A549 (cell line): Measurements from ENCODE around the gene SUGCT. TPM values are rescaled to one million over a fixed set of nuclear protein-coding genes. Genes with fewer than 3 reads are reported as not detected.

Experiments used
- ATAC-seq, 2 experiments: fragments of 200-7000 bp in 1 of 2; fragments of >200 bp in 1 of 2; cut with Nextera tagmentation in 1 of 2; cut with Tn5 transposase in 1 of 2; 3 replicates each; pipeline versions ENCODE4 v1.8.0 to v1.9.1; 2018 to 2020; ENCODE audit warnings: mild to moderate bottlenecking in 1 of 2, moderate library complexity in 1 of 2
- CTCF ChIA-PET: fragments of 300-600 bp; sonication (Branson Sonifier 250); formaldehyde crosslinking; extraction: SDS; loops from one replicate; lab custom pipeline; 2021; ENCODE audit warnings: antibody characterized with exemption, inconsistent platforms; lab: Yijun Ruan, JAX
- POLR2A ChIA-PET: fragments of 350-600 bp; formaldehyde crosslinking; extraction: SDS; loops from one replicate; lab custom pipeline; 2021; ENCODE audit warnings: antibody characterized with exemption, inconsistent platforms; lab: Yijun Ruan, JAX
- DNase-seq, 2 experiments: peaks; one replicate each; pipeline versions ENCODE4 v3.0.0 to v3.0.0-alpha.2; 2011 to 2016; ENCODE audit warnings: low read depth in 1 of 2, low spot score in 1 of 2
- FAIRE-seq: peaks from 2 replicates; lab custom pipeline; 2011; peaks lifted over from hg19 to GRCh38; lab: Jason Lieb, UNC
- H3K27ac ChIP-seq, 2 experiments: fragments of >200 bp; sonication (Bioruptor Twin); formaldehyde crosslinking; 3 replicates each; pipeline ENCODE4 v1.5.1; 2016 to 2017
- H3K4me1 ChIP-seq: fragments of >200 bp; sonication (Bioruptor Twin); formaldehyde crosslinking; 3 replicates; pipeline ENCODE4 v1.6.1; 2016
- H3K4me2 ChIP-seq: fragments of >200 bp; sonication (Bioruptor Twin); formaldehyde crosslinking; 3 replicates; pipeline ENCODE4 v1.6.1; 2016
- H3K4me3 ChIP-seq: fragments of >200 bp; sonication (Bioruptor Twin); formaldehyde crosslinking; 3 replicates; pipeline ENCODE4 v1.5.1; 2016
- H3K9me3 ChIP-seq: fragments of >200 bp; sonication (Bioruptor Twin); formaldehyde crosslinking; 3 replicates; pipeline ENCODE4 v1.6.1; 2016
- CBX2 ChIP-seq: fragments of 200-600 bp; sonication (generic); IDR thresholded peaks from 2 replicates; pipeline ENCODE4 v1.6.1; 2016; ENCODE audit warnings: low read depth, mild to moderate bottlenecking, borderline replicate concordance
- CEBPB ChIP-seq, 2 experiments: fragments of >200 bp in 1 of 2; sonication (Bioruptor Twin) in 1 of 2; formaldehyde crosslinking in 1 of 2; IDR thresholded peaks; 2 replicates each; pipeline ENCODE4 v1.6.1; 2012 to 2016
- EHF ChIP-seq: fragments of 250-450 bp; sonication (Bioruptor Pico); IDR thresholded peaks from 2 replicates; pipeline ENCODE4 v1.5.0; 2020; ENCODE audit warnings: mild to moderate bottlenecking
- HOXA7 ChIP-seq: fragments of 250-450 bp; sonication (Bioruptor Pico); IDR thresholded peaks from 2 replicates; pipeline ENCODE4 v1.5.0; 2020; ENCODE audit warnings: mild to moderate bottlenecking, moderate library complexity
- HOXB13 ChIP-seq: fragments of 250-450 bp; sonication (Bioruptor Pico); IDR thresholded peaks from 2 replicates; pipeline ENCODE4 v1.5.0; 2020; ENCODE audit warnings: low read depth, mild to moderate bottlenecking, moderate library complexity
- KDM1A ChIP-seq: fragments of 200-600 bp; sonication (generic); IDR thresholded peaks from 2 replicates; pipeline ENCODE4 v1.6.1; 2016; ENCODE audit warnings: low read depth, mild to moderate bottlenecking
- KDM5A ChIP-seq: fragments of 200-600 bp; sonication (generic); IDR thresholded peaks from 2 replicates; pipeline ENCODE4 v1.6.1; 2016; ENCODE audit warnings: antibody characterized with exemption, mild to moderate bottlenecking
- MAZ ChIP-seq: fragments of 150-350 bp; IDR thresholded peaks from 2 replicates; pipeline ENCODE4 v1.6.1; 2014; ENCODE audit warnings: antibody characterized with exemption, low read depth, low read length, borderline replicate concordance
- NFE2L2 ChIP-seq: fragments of 150-350 bp; conservative IDR thresholded peaks from 2 replicates; pipeline ENCODE4 v1.6.1; 2014; ENCODE audit warnings: low read length
- PHF8 ChIP-seq: fragments of 200-600 bp; sonication (generic); IDR thresholded peaks from 2 replicates; pipeline ENCODE4 v1.6.1; 2016; ENCODE audit warnings: low read depth, mild to moderate bottlenecking, antibody characterized with exemption, moderate library complexity, borderline replicate concordance
- POLR2A ChIP-seq: IDR thresholded peaks from 2 replicates; pipeline ENCODE4 v1.6.1; 2012; ENCODE audit warnings: mild to moderate bottlenecking, low read length
- POLR2AphosphoS2 ChIP-seq: conservative IDR thresholded peaks from 2 replicates; pipeline ENCODE4 v1.6.1; 2012; ENCODE audit warnings: low read length, improper control_type of control experiment, inconsistent platforms
- RARB ChIP-seq: fragments of 250-450 bp; sonication (Bioruptor Pico); IDR thresholded peaks from 2 replicates; pipeline ENCODE4 v1.8.0; 2021; ENCODE audit warnings: mild to moderate bottlenecking, moderate library complexity
- RCOR1 ChIP-seq: fragments of 150-350 bp; IDR thresholded peaks from 2 replicates; pipeline ENCODE4 v1.6.1; 2014; ENCODE audit warnings: antibody characterized with exemption, low read length, low read depth
- RNF2 ChIP-seq: fragments of 200-600 bp; sonication (generic); IDR thresholded peaks from 2 replicates; pipeline ENCODE4 v1.6.1; 2016; ENCODE audit warnings: low read depth, mild to moderate bottlenecking, antibody characterized with exemption, moderate library complexity, borderline replicate concordance
- SMC3 ChIP-seq: fragments of >200 bp; sonication (Bioruptor Twin); formaldehyde crosslinking; IDR thresholded peaks from 3 replicates; pipeline ENCODE4 v1.6.1; 2018; ENCODE audit warnings: inconsistent platforms
- ZFP36 ChIP-seq: fragments of 450-650 bp; IDR thresholded peaks from 2 replicates; pipeline ENCODE4 v1.6.1; 2014; ENCODE audit warnings: borderline replicate concordance; ENCODE audit not compliant: partially characterized antibody
- ZNF302 ChIP-seq: fragments of 250-450 bp; sonication (Bioruptor Pico); IDR thresholded peaks from 2 replicates; pipeline ENCODE4 v1.9.0; 2021; ENCODE audit warnings: inconsistent platforms, mild to moderate bottlenecking, moderate library complexity
- ZSCAN20 ChIP-seq: fragments of 250-450 bp; sonication (Bioruptor Pico); IDR thresholded peaks from 2 replicates; pipeline ENCODE4 v1.8.0; 2022; ENCODE audit warnings: mild to moderate bottlenecking, moderate library complexity
- WGBS: methylation state at CpG from one replicate; pipeline ENCODE4 v1.1.6; 2017; ENCODE audit errors: missing lambda C conversion rate; 5-methylcytosine and 5-hydroxymethylcytosine counted together
- polyA plus RNA-seq, 4 experiments: library from polyadenylated mRNA; depleted of rRNA in 3 of 4; stranded (reverse); fragments of >200 nt; fragmentation: RNase III in 1 of 4; extraction: RNeasy Plus Mini Kit Qiagen cat#74134 plus additional on column Dnase treatment in 1 of 4; gene quantifications; 2 replicates in 3 of 4; 3 replicates in 1 of 4; pipeline ENCODE4 v1.2.3, GENCODE V29; 2011 to 2017
- TF ChIP-seq, protein P1 (sequence below): IDR thresholded peaks from 2 replicates; pipeline ENCODE4 v1.6.1; 2012
- TF ChIP-seq, protein P2 (sequence below): fragments of 250-450 bp; sonication (Bioruptor Pico); IDR thresholded peaks from 2 replicates; pipeline ENCODE4 v1.5.0; 2021; ENCODE audit warnings: mild to moderate bottlenecking, moderate library complexity, borderline replicate concordance
- TF ChIP-seq, protein P3 (sequence below): fragments of >200 bp; sonication (Bioruptor Twin); formaldehyde crosslinking; IDR thresholded peaks from 3 replicates; pipeline ENCODE4 v1.6.1; 2016
- TF ChIP-seq, protein P4 (sequence below): IDR thresholded peaks from 2 replicates; pipeline ENCODE4 v1.6.1; 2012; ENCODE audit warnings: low read depth, borderline replicate concordance
- TF ChIP-seq, protein P5 (sequence below): fragments of 200-600 bp; sonication (generic); IDR thresholded peaks from 2 replicates; pipeline ENCODE4 v1.6.1; 2016; ENCODE audit warnings: antibody characterized with exemption, mild to moderate bottlenecking, moderate library complexity
- TF ChIP-seq, protein P6 (sequence below): fragments of 150-350 bp; IDR thresholded peaks from 2 replicates; pipeline ENCODE4 v1.6.1; 2014; ENCODE audit warnings: low read depth, mild to moderate bottlenecking, low read length

Gene SUGCT
- polyA plus RNA-seq, 2 of the 4 experiments (the other 2 are of a cell fraction): 1.4 to 1.6 TPM

DNA sequence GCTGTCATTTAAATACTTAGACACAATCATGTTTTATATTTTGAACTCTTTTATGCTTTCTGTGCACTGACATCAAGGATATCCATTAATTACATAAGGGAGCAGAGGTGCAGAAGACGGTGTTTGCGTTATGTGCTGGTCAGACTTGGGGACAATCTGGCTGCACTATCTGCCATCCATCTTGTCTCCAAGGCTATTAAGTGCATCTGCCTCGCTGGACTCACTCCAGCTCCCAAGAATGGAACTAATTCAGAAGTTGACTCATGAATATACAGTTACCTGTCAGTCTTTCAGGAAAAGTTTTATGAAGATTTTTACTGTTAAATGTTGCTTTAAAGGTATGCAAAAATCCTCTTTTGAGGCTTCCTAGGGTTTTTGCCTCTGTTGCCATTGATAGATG lies 391.0 kb downstream of the SUGCT start:
- 16% methylated on average over 3 of the region's 3 CpGs for WGBS
- Histone ChIP-seq H3K4me2 (no peak overlapping the region), H3K4me1 (no peaks in the 10 kb centered on the region), H3K9me3 (no peaks in the 10 kb centered on the region)
- no peak for ATAC-seq
- CTCF ChIA-PET: no interaction called here
- TF ChIP-seq SMC3 (no peak), RCOR1 (no peak), EHF (CRISPR knock-in tag) (no peak), CBX2 (no peak), KDM1A (no peak), KDM5A (no peak), CEBPB (IDR thresholded peaks at IDR 0.05) (no peak), NFE2L2 (no peak)
- TF ChIP-seq, protein P1, sequence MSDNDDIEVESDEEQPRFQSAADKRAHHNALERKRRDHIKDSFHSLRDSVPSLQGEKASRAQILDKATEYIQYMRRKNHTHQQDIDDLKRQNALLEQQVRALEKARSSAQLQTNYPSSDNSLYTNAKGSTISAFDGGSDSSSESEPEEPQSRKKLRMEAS: no peak
- TF ChIP-seq, protein P2, sequence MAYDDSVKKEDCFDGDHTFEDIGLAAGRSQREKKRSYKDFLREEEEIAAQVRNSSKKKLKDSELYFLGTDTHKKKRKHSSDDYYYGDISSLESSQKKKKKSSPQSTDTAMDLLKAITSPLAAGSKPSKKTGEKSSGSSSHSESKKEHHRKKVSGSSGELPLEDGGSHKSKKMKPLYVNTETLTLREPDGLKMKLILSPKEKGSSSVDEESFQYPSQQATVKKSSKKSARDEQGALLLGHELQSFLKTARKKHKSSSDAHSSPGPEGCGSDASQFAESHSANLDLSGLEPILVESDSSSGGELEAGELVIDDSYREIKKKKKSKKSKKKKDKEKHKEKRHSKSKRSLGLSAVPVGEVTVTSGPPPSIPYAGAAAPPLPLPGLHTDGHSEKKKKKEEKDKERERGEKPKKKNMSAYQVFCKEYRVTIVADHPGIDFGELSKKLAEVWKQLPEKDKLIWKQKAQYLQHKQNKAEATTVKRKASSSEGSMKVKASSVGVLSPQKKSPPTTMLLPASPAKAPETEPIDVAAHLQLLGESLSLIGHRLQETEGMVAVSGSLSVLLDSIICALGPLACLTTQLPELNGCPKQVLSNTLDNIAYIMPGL: no peak
- TF ChIP-seq, all 56 proteins: peak for 0
- no peak for FAIRE-seq
- POLR2A ChIA-PET: no interaction called here
- Histone ChIP-seq H3K4me3 (no peak overlapping the region), H3K27ac (no peak overlapping the region)
- no peak for DNase-seq

DNA sequence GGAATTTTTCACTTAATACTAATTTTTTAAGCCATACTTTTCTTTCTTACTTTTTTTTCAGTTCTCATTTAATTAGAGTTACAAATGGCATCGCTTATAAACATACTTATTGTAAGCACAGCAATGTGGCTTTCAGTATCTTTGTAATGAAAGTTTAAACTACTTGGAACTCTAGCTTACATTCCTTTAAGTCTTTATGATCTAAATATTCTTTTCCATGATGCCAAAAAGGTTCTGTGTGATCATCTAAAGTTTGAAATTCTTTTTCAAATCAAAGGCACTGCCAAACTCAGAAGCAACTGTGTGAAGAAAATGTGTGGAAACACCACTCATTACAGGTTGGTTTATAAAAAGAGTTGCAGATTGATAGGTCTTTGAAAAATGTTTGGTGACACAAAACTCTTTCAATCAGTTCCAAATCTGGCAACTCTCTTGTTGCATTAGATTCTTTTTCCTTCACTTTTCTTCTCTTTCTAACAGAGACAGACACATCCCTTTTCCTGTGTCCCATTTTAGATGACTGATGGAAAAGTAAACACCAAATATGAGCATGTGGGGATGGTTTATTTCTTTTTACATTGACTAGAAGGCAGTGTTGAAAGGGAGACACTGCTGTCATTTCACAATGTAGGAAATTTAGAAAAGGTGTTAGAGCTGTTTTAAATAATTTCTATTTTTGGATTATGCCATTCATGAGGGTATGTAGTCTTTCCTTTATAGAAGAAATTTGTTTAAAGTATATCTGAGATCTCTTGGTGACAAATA lies 392.3 kb downstream of the SUGCT start:
- Histone ChIP-seq H3K4me2 (no peak overlapping the region), H3K4me1 (no peaks in the 10 kb centered on the region), H3K9me3 (no peaks in the 10 kb centered on the region), H3K27ac (no peak overlapping the region), H3K4me3 (no peak overlapping the region)
- POLR2A ChIA-PET: no interaction called here
- no peak for DNase-seq
- no peak for ATAC-seq
- TF ChIP-seq, protein P3, sequence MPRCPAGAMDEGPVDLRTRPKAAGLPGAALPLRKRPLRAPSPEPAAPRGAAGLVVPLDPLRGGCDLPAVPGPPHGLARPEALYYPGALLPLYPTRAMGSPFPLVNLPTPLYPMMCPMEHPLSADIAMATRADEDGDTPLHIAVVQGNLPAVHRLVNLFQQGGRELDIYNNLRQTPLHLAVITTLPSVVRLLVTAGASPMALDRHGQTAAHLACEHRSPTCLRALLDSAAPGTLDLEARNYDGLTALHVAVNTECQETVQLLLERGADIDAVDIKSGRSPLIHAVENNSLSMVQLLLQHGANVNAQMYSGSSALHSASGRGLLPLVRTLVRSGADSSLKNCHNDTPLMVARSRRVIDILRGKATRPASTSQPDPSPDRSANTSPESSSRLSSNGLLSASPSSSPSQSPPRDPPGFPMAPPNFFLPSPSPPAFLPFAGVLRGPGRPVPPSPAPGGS: no peak
- TF ChIP-seq ZSCAN20 (CRISPR knock-in tag) (no peak), HOXA7 (CRISPR knock-in tag) (no peak), POLR2AphosphoS2 (no peak), RNF2 (no peak), PHF8 (no peak), MAZ (no peak), POLR2A (no peak), RCOR1 (no peak), SMC3 (no peak), ZNF302 (no peak), HOXB13 (CRISPR knock-in tag) (no peak), ZFP36 (no peak), RARB (CRISPR knock-in tag) (no peak)
- TF ChIP-seq, protein P4, sequence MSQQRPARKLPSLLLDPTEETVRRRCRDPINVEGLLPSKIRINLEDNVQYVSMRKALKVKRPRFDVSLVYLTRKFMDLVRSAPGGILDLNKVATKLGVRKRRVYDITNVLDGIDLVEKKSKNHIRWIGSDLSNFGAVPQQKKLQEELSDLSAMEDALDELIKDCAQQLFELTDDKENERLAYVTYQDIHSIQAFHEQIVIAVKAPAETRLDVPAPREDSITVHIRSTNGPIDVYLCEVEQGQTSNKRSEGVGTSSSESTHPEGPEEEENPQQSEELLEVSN: no peak
- TF ChIP-seq, protein P5, sequence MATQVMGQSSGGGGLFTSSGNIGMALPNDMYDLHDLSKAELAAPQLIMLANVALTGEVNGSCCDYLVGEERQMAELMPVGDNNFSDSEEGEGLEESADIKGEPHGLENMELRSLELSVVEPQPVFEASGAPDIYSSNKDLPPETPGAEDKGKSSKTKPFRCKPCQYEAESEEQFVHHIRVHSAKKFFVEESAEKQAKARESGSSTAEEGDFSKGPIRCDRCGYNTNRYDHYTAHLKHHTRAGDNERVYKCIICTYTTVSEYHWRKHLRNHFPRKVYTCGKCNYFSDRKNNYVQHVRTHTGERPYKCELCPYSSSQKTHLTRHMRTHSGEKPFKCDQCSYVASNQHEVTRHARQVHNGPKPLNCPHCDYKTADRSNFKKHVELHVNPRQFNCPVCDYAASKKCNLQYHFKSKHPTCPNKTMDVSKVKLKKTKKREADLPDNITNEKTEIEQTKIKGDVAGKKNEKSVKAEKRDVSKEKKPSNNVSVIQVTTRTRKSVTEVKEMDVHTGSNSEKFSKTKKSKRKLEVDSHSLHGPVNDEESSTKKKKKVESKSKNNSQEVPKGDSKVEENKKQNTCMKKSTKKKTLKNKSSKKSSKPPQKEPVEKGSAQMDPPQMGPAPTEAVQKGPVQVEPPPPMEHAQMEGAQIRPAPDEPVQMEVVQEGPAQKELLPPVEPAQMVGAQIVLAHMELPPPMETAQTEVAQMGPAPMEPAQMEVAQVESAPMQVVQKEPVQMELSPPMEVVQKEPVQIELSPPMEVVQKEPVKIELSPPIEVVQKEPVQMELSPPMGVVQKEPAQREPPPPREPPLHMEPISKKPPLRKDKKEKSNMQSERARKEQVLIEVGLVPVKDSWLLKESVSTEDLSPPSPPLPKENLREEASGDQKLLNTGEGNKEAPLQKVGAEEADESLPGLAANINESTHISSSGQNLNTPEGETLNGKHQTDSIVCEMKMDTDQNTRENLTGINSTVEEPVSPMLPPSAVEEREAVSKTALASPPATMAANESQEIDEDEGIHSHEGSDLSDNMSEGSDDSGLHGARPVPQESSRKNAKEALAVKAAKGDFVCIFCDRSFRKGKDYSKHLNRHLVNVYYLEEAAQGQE: no peak
- TF ChIP-seq, protein P1: no peak
- TF ChIP-seq, protein P6, sequence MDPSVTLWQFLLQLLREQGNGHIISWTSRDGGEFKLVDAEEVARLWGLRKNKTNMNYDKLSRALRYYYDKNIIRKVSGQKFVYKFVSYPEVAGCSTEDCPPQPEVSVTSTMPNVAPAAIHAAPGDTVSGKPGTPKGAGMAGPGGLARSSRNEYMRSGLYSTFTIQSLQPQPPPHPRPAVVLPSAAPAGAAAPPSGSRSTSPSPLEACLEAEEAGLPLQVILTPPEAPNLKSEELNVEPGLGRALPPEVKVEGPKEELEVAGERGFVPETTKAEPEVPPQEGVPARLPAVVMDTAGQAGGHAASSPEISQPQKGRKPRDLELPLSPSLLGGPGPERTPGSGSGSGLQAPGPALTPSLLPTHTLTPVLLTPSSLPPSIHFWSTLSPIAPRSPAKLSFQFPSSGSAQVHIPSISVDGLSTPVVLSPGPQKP: no peak
- 3% methylated on average over 1 of the region's 1 CpG for WGBS
- no peak for FAIRE-seq
- CTCF ChIA-PET: no interaction called here
